ENCODE measurements around the gene IL17RD.
A peak's percentile ranks its signal among the peaks of the same experiment; 100 is the strongest.

The IL17RD gene

DNA sequence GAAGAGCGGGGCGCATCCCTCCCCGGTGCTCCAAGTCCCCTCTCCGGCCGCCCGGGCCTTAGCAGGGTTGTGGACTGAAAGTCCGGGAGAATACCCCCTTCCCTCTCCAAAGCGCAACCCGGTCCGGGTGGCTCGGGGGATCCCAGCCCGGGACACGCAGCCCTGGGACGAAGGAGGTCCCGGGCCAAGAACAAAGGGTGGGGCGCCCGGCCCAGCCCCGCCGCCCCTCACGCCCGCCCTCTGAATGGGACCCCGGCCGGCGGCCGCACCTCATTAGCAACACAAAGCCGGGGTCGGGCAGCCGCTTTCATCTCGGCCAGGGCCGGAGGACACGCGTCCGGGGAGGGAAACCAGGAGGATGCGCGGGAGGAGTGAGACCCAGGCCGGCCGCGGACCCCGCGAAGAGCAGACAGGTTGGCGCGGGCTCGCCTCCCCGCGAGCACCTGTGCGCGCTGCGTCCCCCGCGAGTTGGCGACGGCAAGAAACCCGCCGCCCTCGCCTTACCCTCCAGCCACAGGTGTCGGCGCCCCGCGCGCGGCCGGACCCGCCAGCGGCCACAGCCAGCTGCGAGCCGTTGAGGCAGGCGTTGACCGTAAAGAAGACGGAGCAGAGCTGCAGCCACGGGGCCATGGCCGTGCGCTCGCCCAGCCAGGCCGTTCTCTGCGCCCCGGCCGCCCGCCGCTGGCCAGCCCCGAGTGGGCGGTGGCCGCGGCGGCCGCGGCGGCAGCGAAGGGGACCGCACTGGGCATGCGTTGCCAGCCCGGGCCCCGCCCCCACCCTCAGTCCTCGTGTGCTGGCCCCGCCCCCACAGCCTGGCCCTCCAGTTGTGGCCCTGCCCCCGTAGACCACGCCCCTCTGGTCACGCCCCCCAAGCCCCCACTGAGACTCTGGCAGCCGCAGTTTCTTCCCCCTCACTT is at the start of gene IL17RD:
Gene IL17RD (minus strand): TSS at position 697 of the 917 bp plus-strand sequence. CDS start 67 bp downstream, at position 630.
- DNase-seq: peak; percentile 81

DNA sequence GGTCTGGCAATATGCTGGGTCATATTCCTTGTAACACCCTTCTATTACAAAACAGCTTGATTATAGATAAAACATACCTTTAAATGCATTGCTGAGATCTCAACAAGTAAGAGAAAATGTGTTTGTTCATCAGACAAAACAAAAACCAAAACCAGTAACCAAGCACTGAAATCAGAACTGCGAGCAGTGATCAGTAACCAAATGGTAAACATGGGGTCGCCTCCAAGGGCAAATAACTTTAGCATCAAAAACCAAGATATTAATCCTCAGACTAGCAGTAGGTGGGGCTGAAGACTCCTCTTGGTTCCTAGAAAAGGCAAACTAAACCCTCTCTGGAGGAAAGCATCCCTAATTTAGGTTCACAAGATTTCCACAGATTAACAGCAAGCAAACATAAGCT is 41.3 kb upstream of the IL17RD start:
- DNase-seq: no peak

GRCh38 chr3:57199895-57200297 is 34.7 kb upstream of the IL17RD start, which contains the start of gene HESX1:
TSS of gene HESX1 (minus strand) at chr3:57199978. CDS start at chr3:57199918, 60 bp downstream.
- no peak for DNase-seq

DNA sequence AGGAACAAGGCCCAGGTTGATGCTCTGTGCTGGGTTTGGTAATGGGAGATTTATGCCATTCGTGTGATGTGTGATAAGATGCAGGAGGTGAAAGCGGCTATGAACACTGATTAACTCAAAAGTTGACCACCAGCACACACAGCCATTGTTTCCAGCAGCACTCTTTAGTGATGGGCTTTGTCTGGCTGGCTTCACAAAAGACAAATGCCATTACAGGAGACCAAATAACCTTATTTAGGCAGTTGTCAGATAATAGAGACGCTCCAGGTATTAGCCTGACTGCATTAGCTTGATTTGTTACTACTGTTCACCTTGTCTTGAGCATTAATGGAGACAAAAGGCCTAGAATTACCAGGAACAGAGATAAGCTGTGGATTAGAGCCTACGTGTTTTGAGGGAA is 29.5 kb upstream of the IL17RD start:
- no peak for DNase-seq

GRCh38 chr3:57192028-57192427 is 26.9 kb upstream of the IL17RD start:
- DNase-seq: no peak

- peak; percentile 16 for DNase-seq
Measured at GRCh38 chr3:57184526-57184925, 19.4 kb upstream of the IL17RD start.

DNA sequence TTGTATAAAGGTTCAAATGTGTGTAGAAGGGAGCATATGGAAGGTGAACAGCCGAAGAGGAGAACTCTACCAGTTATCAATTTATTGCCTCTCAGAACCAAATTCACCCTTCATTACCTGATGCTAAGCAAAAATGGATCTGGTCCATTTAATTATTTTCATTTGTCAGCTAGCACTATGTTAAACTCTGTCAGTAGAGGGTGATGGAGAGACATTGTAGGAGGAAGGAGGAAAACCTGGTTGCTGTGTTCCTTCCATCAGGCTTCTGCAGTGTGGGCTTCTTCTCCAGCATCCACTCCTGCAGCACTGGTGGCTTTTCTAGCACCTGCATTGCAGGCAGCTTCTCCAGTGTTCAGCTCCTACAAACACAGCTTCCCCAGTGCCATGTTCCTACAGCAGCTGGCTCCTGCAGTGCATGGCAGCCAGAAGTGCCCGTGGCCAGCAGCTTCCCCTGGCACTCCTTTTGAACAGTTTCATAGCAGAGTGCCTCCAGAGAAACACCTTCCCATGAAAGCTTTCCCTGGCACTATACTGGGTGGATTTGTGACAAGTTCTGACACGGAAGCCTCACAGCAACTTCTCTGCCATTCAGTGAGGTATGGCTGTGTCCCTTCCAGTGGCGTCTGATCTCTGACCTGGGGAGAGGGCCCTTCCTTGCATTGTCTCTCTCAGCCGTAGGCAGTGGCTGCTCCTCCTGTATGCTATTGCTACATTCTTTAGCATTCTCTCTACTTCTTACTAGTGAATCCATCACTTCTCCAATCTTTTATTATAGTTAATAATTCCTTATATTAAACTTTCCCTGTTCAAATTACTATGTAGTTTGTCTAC is 14.6 kb upstream of the IL17RD start:
- peak; percentile 16 for DNase-seq

GRCh38 chr3:57176045-57176444 is 10.9 kb upstream of the IL17RD start:
- no peak for DNase-seq

DNA sequence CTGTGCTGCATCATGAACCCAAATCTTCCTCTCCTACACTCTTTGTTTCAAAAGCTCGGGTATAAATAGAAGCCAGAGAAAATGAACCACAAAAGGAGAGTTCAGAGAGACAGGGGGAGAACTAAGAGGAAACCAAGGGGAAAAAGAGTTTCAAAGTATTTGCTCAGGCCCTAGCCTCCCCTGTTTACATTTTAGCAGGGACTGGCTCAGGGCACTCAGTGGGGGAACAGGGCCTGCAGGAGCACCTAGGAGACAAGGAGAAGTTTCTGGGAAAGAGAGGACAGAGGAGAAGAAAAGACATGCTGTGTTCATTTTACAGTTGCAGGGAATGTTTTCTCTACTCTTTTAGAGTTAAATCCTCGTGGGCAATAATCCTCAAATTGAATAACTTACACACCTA is 8.5 kb upstream of the IL17RD start:
- DNase-seq: no peak

DNA sequence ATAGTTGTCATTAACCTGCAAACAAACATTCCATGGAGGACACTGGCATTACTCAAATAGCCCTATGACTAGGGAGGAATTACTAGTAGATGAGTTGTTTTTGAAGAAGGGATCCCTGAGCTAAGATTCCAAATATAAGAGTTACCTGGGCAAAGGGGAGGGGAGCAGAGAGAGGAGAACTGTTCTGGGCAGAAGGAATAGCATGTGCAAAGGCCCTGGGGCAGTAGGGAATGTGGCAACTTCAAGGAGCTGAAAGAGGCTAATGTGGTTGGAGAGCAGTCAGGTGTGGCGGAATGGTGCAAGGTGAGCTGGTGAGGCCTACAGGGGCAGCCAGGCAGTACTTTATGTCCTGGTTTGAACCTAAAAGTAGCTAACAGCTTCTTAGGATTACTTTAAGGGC is 5.8 kb upstream of the IL17RD start:
- no peak for DNase-seq

DNA sequence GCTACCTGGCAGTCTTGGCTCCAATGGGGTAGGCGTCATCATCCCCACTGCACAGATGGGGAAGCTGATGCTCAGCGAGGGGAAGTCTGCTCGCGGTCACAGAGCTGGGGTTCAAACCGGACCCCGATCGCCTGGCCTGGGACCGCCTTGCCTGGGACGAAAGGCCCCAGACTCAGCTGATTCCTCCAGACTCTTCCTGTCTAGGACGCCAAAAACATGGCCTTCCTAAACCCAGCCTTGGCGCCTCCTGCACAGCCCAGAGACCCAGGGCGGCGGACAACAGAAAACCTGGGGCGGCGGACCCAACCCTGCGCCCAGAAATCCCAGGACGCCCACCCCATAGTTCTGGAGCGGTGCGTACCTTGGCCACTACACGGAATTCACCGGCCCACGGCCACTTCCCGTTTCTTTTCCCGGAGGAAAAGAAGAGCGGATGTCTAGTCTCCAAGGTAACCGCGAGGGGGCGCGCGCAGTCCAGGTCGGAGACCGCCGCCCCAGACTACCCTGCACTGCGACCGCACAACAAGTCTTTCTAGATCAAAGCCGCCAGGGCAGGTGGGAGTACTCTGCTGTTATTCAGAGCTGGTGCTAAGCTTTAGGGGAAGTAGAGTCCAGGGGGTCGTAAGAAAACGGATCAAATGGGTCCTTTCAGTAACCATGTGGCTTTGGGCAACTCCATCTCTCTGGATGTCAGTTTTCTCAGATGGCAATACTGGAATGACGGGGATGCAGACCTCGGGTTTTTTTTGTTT is 4.9 kb upstream of the IL17RD start:
- DNase-seq: peak; percentile 72

- DNase-seq: no peak
Measured at GRCh38 chr3:57169108-57169507, 4.0 kb upstream of the IL17RD start.

GRCh38 chr3:57168151-57168550 is 3.0 kb upstream of the IL17RD start:
- no peak for DNase-seq

- DNase-seq: no peak
Measured at GRCh38 chr3:57166660-57167059, 1.5 kb upstream of the IL17RD start.

DNA sequence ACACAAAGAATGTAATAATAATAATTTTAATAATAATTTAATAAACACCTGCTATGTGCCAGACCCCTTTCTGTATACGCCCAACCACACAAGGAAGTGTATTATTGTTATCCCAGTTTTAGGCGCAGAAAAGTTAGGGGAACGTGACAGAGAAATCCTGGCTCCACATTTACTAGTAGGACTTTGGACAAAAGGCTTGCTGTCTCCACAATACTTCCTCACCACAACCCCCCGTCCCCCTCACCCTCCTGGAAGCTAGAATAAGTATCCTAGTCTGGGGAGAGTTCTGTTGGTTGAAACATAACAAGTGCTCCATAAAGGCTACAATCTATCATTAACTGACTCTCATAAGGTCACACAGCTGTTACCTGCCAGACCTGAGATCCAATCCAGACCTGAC is 488 bp upstream of the IL17RD start:
- no peak for DNase-seq

DNA sequence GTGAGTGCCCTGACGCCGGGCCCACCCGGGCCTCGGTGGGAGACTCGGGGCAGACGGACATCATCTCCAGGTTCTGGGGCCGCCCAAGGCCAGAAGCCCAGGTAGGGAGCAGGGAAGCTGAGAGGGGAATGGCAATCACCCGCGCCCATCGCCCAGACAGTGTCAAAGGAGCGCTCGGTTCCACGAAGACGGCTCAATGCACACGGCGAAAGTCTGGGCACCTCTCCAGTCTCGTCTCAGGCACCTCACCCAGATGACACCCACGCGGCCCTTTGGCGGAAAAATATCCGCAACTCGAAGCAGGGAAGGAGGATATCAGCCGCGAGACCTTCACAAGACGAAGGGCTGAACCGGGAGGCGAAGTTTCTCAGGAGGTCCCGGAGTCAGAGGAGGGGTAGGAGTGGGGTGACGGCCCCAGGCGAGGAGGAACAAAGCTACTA is 916 bp downstream of the IL17RD start:
- DNase-seq: peak; percentile 31

DNA sequence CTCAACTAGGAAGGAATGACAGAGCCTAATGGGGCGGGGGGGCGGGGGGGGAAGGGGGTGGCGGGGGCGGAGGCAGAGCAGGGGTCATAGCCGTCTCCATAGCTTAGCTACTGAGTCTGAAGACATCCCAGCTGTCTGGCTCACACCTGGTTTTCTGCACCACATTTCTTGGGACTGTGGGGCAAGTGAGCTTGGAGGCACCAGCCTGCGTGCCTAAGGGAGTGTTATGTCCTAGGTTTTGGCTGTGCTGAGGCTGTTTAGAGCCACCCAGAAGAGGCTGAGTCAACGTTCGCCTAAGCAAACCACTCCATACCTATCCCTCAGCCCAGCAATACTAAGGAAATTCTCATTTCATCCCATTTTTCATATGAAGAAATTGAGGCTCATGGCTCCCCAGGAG is 1.4 kb downstream of the IL17RD start:
- DNase-seq: peak; percentile 19

- DNase-seq: no peak
Measured at GRCh38 chr3:57161915-57162314, 3.2 kb downstream of the IL17RD start.

DNA sequence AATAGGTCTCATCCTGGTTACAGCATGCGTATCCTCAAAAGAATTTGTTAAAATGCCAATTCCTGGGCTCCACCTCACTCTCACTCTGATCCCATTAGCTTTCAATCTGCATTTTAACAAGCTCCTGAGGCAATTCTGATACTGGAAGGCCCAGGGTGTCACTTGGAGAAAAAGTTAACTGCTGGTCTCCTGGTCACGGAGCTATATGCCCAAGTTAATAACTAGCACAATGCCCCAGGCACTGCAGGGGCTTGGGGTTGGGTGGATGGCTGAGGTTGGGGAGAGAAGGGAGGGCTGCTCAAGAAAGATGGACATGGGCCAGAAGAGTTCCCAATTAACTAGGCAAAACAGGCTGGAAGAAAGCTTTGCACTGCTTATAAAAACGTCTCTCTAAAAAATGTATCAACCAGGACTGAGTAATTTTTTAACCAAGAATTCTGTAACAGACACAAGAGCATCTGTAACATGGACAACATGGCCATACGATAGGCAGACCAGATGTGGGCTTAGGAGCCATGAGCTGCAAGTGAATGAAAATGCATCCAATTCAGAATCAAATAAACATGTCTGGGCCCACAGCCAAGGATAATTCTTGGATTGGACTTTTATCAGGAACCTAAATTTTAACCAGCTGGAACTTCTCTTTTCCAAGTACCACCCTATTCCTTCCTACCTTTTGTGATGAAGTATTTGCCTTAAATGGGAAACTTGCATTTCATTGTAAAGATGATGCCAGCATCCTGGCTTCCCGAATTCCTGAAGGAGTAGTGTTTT is 4.2 kb downstream of the IL17RD start:
- no peak for DNase-seq

DNA sequence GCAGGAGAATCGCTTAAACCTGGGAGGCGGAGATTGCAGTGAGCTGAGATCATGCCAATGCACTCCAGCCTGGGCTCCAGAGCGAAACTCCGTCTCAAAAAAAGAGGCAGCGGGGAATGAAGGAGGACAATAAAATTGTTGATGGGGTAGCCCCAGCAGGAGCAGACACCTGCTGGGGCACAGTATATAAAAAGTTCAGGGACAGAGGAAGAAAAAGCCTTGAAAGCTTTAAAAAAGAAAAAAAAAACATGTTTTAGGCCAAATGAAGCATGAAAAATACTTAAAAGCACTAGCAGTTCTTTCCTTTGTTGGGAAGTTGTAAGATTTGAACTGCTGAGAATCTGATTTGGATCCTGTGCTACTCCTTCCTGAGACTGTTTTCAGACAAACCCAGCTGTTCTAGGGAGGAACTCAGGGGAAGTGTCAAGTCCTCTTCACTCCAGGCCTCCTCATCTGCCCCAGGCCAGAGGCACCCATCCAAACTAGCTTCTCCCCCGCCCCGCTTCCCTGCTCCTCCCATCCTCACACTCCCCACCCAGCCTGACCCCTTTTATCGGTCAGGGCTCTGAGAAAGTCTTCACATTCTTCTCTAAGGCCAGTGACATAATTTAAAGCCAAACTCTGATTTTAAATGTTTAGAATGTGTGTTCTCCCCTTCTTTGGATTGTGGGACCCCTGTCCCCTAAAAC is 4.9 kb downstream of the IL17RD start:
- no peak for DNase-seq

All from EL (cell line).